ENCODE measurements around the gene NR1I2.

Gene NR1I2

DNA sequence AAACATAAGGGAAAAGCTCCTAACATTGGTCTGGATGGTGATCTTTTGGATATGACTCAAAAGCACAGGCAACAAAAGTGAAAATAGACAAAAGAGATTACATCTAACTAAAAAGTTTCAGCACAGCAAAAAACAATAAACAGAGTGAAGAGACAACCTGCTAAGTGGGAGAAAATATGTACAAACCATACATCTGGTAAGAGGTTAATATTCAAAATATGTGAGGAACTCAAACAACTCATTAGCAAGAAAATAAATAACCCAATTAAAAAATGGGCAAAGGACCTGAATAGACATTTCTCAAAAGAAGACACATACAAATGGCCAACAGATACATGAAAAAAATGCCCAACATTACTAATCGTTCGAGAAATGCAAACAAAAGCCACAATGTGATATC lies 19.0 kb upstream of the NR1I2 start:
- TF ChIP-seq GLIS3 (CRISPR knock-in tag; IDR thresholded peaks at IDR 0.05) (no peak), ZNF70 (CRISPR knock-in tag; IDR thresholded peaks at IDR 0.05) (no peak), POU6F1 (CRISPR knock-in tag; IDR thresholded peaks at IDR 0.05; ENCODE audit: borderline replicate concordance, low read depth) (no peak), ESRRG (CRISPR knock-in tag; IDR thresholded peaks at IDR 0.05) (no peak), ISL1 (CRISPR knock-in tag; IDR thresholded peaks at IDR 0.05) (no peak), OSR1 (CRISPR knock-in tag; IDR thresholded peaks at IDR 0.05) (no peak), CSDC2 (CRISPR knock-in tag; IDR thresholded peaks at IDR 0.05) (no peak), TSHZ2 (CRISPR knock-in tag; IDR thresholded peaks at IDR 0.05) (no peak), ARNTL (CRISPR knock-in tag; IDR thresholded peaks at IDR 0.05; ENCODE audit: borderline replicate concordance, low read depth) (no peak), RARB (CRISPR knock-in tag; IDR thresholded peaks at IDR 0.05) (no peak), PPARA (CRISPR knock-in tag; IDR thresholded peaks at IDR 0.05; ENCODE audit: borderline replicate concordance) (no peak)
- ATAC-seq, result no peak

DNA sequence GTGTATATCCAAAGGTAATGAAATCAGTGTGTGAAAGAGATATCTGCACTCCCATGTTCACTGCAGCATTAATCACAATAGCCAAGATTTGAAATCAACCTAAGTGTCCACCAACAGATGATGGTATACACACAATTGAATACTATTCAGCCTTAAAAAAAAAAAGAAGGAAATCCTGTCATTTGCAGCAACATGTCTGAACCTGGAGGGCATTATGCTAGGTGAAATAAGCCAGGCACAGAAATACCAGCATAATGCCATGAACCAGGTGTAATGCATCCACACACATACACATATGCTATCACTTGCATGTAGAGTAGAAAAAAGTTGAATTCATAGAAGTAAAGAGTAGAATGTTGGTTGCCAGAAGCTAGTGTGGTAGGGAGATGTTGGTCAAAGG lies 18.4 kb upstream of the NR1I2 start:
- TF ChIP-seq CSDC2 (CRISPR knock-in tag; IDR thresholded peaks at IDR 0.05) (no peak), RARB (CRISPR knock-in tag; IDR thresholded peaks at IDR 0.05) (no peak), BACH2 (CRISPR knock-in tag; IDR thresholded peaks at IDR 0.05; ENCODE audit: borderline replicate concordance) (no peak), POU6F1 (CRISPR knock-in tag; IDR thresholded peaks at IDR 0.05; ENCODE audit: borderline replicate concordance, low read depth) (no peak), TSHZ2 (CRISPR knock-in tag; IDR thresholded peaks at IDR 0.05) (no peak), ZNF70 (CRISPR knock-in tag; IDR thresholded peaks at IDR 0.05) (no peak)
- TF ChIP-seq, protein P1, sequence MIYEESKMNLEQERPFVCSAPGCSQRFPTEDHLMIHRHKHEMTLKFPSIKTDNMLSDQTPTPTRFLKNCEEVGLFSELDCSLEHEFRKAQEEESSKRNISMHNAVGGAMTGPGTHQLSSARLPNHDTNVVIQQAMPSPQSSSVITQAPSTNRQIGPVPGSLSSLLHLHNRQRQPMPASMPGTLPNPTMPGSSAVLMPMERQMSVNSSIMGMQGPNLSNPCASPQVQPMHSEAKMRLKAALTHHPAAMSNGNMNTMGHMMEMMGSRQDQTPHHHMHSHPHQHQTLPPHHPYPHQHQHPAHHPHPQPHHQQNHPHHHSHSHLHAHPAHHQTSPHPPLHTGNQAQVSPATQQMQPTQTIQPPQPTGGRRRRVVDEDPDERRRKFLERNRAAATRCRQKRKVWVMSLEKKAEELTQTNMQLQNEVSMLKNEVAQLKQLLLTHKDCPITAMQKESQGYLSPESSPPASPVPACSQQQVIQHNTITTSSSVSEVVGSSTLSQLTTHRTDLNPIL (CRISPR knock-in tag; IDR thresholded peaks at IDR 0.05; ENCODE audit: low read depth), result no peak
- TF ChIP-seq, protein P2, sequence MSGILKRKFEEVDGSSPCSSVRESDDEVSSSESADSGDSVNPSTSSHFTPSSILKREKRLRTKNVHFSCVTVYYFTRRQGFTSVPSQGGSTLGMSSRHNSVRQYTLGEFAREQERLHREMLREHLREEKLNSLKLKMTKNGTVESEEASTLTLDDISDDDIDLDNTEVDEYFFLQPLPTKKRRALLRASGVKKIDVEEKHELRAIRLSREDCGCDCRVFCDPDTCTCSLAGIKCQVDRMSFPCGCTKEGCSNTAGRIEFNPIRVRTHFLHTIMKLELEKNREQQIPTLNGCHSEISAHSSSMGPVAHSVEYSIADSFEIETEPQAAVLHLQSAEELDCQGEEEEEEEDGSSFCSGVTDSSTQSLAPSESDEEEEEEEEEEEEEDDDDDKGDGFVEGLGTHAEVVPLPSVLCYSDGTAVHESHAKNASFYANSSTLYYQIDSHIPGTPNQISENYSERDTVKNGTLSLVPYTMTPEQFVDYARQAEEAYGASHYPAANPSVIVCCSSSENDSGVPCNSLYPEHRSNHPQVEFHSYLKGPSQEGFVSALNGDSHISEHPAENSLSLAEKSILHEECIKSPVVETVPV (CRISPR knock-in tag; IDR thresholded peaks at IDR 0.05), result no peak
- no peak for ATAC-seq

DNA sequence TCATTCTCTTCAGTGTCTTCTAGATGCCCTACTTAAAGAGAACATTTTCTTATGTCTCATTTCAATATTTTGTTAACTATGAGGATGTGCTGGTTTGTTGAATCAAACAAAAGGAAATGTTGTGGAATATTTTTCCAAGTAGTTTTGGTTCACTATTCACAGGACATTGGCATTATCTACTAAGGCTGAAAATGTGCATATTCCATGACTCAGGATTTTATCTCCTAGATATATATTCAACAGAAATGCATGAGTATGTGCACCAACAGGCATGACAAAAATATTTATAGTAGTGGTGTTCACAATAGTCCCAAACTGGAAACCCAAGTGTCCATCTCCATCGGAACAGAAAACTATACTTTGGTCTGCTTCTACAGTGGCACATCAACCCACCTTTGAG lies 16.7 kb upstream of the NR1I2 start:
- no peak for ATAC-seq
- TF ChIP-seq SNAI2 (CRISPR knock-in tag; IDR thresholded peaks at IDR 0.05) (no peak), ZNF8 (CRISPR knock-in tag; IDR thresholded peaks at IDR 0.05) (no peak), POU6F1 (CRISPR knock-in tag; IDR thresholded peaks at IDR 0.05; ENCODE audit: borderline replicate concordance, low read depth) (no peak), TOX (CRISPR knock-in tag; IDR thresholded peaks at IDR 0.05; ENCODE audit: borderline replicate concordance) (no peak), ISL1 (CRISPR knock-in tag; IDR thresholded peaks at IDR 0.05) (no peak), TSHZ2 (CRISPR knock-in tag; IDR thresholded peaks at IDR 0.05) (no peak), ARNTL (CRISPR knock-in tag; IDR thresholded peaks at IDR 0.05; ENCODE audit: borderline replicate concordance, low read depth) (no peak), GLIS3 (CRISPR knock-in tag; IDR thresholded peaks at IDR 0.05) (no peak), ESRRG (CRISPR knock-in tag; IDR thresholded peaks at IDR 0.05) (no peak), ZFP30 (CRISPR knock-in tag; IDR thresholded peaks at IDR 0.05) (no peak)
- TF ChIP-seq, protein P2 (CRISPR knock-in tag; IDR thresholded peaks at IDR 0.05), result no peak

All from SK-N-SH treated with all-trans-retinoic acid at 6 μM for 48 hours (cell line).